ENCODE data around the gene TST. TPM values are rescaled to one million over a fixed set of nuclear protein-coding genes. Genes with fewer than 3 reads are reported as not detected.

The TST gene
- polyA plus RNA-seq, 4 donors = 134 to 526 (median 354) TPM

DNA sequence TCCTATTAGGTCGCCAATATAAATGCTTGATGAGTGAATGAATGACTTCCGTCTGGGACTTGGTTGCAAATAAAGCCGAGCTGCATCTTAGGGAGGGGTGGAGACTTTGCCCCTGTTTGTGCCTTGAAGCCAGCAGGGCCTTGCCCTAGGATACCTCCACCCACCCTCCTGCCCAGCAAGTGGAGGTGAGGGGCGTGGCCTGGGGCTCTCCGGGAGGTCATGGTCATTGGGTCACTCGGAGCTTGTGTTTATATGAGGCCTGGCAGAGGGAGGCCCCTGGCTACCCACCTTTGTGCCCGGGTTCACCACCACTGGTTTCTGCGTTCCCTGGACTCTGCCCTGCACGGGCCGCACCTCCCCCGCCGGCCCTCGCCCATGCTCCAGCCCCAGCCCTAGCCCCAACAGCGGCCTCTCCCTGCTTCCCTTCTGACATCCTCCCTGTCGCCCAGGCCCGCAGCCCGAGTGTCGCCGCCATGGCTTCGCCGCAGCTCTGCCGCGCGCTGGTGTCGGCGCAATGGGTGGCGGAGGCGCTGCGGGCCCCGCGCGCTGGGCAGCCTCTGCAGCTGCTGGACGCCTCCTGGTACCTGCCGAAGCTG is 4.6 kb upstream of the TST start:
- FAIRE-seq = no peak
- peak overlapping the region in 2 of 3 donors; percentile 64 to 75 for H3K4me3 ChIP-seq (ENCODE audit: low read depth in 1 of 3, low read length in 3 of 3)
- DNase-seq = peak; percentile 84 to 94
- H3K4me1 ChIP-seq (ENCODE audit: control insufficient read depth in 3 of 3, insufficient read depth in 2 of 3, low read depth in 1 of 3, low read length in 2 of 3) = peaks cover 0 to 72% (median 0%) of the 10 kb centered on the region in 3 donors
- 45 to 74% (median 73%) methylated on average over 27 to 34 of the region's 34 CpGs for WGBS, 3 donors
- H3K36me3 ChIP-seq (ENCODE audit: control insufficient read depth in 3 of 3, insufficient read depth in 2 of 3, low read depth in 1 of 3, low read length in 3 of 3) = peaks cover 4 to 58% (median 7%) of the 10 kb centered on the region in 3 donors
- no peaks in the 10 kb centered on the region for H3K27me3 ChIP-seq (ENCODE audit: control insufficient read depth in 3 of 3, insufficient read depth in 3 of 3, low read length in 3 of 3)
- H3K27ac ChIP-seq (ENCODE audit: low read depth in 1 of 3, low read length in 2 of 3) = peak overlapping the region; percentile 91 to 99 (median 95)
- no peaks in the 10 kb centered on the region for H3K9me3 ChIP-seq (ENCODE audit: control insufficient read depth in 2 of 2, insufficient read depth in 1 of 2, low read depth in 1 of 2, low read length in 1 of 2)

GRCh38 chr22:37022483-37023337 is 3.5 kb upstream of the TST start:
- FAIRE-seq = no peak
- no peaks in the 10 kb centered on the region for H3K9me3 ChIP-seq (ENCODE audit: control insufficient read depth in 2 of 2, insufficient read depth in 1 of 2, low read depth in 1 of 2, low read length in 1 of 2)
- H3K27me3 ChIP-seq (ENCODE audit: control insufficient read depth in 3 of 3, insufficient read depth in 3 of 3, low read length in 3 of 3) = no peaks in the 10 kb centered on the region
- H3K36me3 ChIP-seq (ENCODE audit: control insufficient read depth in 3 of 3, insufficient read depth in 2 of 3, low read depth in 1 of 3, low read length in 3 of 3) = peaks cover 3 to 56% (median 3%) of the 10 kb centered on the region in 3 donors
- peak overlapping the region; percentile 91 to 99 (median 95) for H3K27ac ChIP-seq (ENCODE audit: low read depth in 1 of 3, low read length in 2 of 3)
- 44 to 70% (median 48%) methylated on average over 16 of the region's 16 CpGs for WGBS, 3 donors
- H3K4me3 ChIP-seq (ENCODE audit: low read depth in 1 of 3, low read length in 3 of 3) = no peak overlapping the region
- DNase-seq = peak in 1 of 2 donors; percentile 45
- H3K4me1 ChIP-seq (ENCODE audit: control insufficient read depth in 3 of 3, insufficient read depth in 2 of 3, low read depth in 1 of 3, low read length in 2 of 3) = peaks cover 0 to 69% (median 7%) of the 10 kb centered on the region in 3 donors

GRCh38 chr22:37021710-37022482 is 2.6 kb upstream of the TST start:
- WGBS, 3 donors = 30 to 55% (median 37%) methylated on average over 13 of the region's 13 CpGs
- DNase-seq = peak in 1 of 2 donors; percentile 59
- no peaks in the 10 kb centered on the region for H3K9me3 ChIP-seq (ENCODE audit: control insufficient read depth in 2 of 2, insufficient read depth in 1 of 2, low read depth in 1 of 2, low read length in 1 of 2)
- H3K36me3 ChIP-seq (ENCODE audit: control insufficient read depth in 3 of 3, insufficient read depth in 2 of 3, low read depth in 1 of 3, low read length in 3 of 3) = peaks cover 0 to 56% (median 0%) of the 10 kb centered on the region in 3 donors
- H3K4me1 ChIP-seq (ENCODE audit: control insufficient read depth in 3 of 3, insufficient read depth in 2 of 3, low read depth in 1 of 3, low read length in 2 of 3) = peaks cover 0 to 69% (median 7%) of the 10 kb centered on the region in 3 donors
- FAIRE-seq = no peak
- no peak overlapping the region for H3K4me3 ChIP-seq (ENCODE audit: low read depth in 1 of 3, low read length in 3 of 3)
- H3K27ac ChIP-seq (ENCODE audit: low read depth in 1 of 3, low read length in 2 of 3) = peak overlapping the region; percentile 91 to 99 (median 95)
- H3K27me3 ChIP-seq (ENCODE audit: control insufficient read depth in 3 of 3, insufficient read depth in 3 of 3, low read length in 3 of 3) = no peaks in the 10 kb centered on the region

DNA sequence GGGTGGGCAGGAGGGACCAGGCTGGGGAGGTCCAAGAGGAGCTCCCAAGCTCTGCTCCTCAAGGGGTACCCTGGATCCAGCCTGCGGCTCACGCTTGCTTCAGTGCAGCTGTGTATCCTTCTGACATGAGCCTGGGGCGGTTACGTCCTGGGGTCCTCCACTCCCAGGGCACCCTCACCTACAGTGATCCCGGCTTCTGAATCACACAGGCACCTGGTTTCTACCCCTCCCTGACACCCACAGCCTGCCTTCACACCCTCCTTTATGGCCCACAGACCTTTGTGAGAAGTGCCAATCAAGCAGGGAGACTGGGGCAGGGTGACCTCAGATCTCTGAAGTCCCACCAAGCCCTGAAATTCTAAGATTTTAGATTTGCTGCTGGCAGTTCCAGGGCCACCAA is 1.8 kb upstream of the TST start:
- Histone ChIP-seq H3K36me3 (ENCODE audit: control insufficient read depth in 3 of 3, insufficient read depth in 2 of 3, low read depth in 1 of 3, low read length in 3 of 3) (peaks cover 0 to 56% (median 0%) of the 10 kb centered on the region in 3 donors), H3K9me3 (ENCODE audit: control insufficient read depth in 2 of 2, insufficient read depth in 1 of 2, low read depth in 1 of 2, low read length in 1 of 2) (no peaks in the 10 kb centered on the region), H3K27ac (ENCODE audit: low read depth in 1 of 3, low read length in 2 of 3) (peak overlapping the region; percentile 33 to 98 (median 95)), H3K4me1 (ENCODE audit: control insufficient read depth in 3 of 3, insufficient read depth in 2 of 3, low read depth in 1 of 3, low read length in 2 of 3) (peaks cover 0 to 71% (median 7%) of the 10 kb centered on the region in 3 donors), H3K27me3 (ENCODE audit: control insufficient read depth in 3 of 3, insufficient read depth in 3 of 3, low read length in 3 of 3) (no peaks in the 10 kb centered on the region), H3K4me3 (ENCODE audit: low read depth in 1 of 3, low read length in 3 of 3) (peak overlapping the region in 1 of 3 donors; percentile 88)
- 37 to 72% (median 47%) methylated on average over 5 of the region's 5 CpGs for WGBS, 3 donors
- FAIRE-seq = no peak
- peak in 1 of 2 donors; percentile 75 for DNase-seq

- H3K4me1 ChIP-seq (ENCODE audit: control insufficient read depth in 3 of 3, insufficient read depth in 2 of 3, low read depth in 1 of 3, low read length in 2 of 3) = peaks cover 0 to 70% (median 7%) of the 10 kb centered on the region in 3 donors
- no peaks in the 10 kb centered on the region for H3K9me3 ChIP-seq (ENCODE audit: control insufficient read depth in 2 of 2, insufficient read depth in 1 of 2, low read depth in 1 of 2, low read length in 1 of 2)
- FAIRE-seq = no peak
Measured at GRCh38 chr22:37020192-37020479, 889 bp upstream of the TST start.

DNA sequence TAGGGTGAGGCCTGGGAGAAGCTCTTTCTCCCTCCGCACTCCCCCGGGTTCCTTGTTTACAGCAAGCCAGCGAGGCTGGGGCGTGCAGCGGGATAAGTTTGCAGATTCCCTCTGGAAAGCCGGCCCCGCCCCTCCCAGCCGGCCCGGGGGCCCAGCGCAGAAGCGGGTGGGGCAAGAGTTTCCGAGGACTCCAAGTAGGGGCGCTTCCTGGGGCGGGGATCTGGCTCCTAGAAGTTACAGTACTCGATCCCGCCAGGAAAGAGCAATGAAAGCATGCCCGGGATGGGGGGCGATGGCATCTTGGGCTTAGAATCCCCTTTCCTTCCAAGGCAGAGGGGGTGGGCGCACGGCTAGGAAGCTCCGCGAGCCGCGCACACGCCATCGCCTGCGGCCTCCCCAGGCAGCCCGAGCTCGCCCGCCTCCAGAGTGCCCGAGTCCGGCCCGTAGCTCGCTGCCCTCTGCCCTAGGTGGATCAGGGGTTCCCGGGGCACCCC is 385 bp downstream of the TST start:
- peak overlapping the region; percentile 72 to 88 (median 81) for H3K4me3 ChIP-seq (ENCODE audit: low read depth in 1 of 3, low read length in 3 of 3)
- H3K36me3 ChIP-seq (ENCODE audit: control insufficient read depth in 3 of 3, insufficient read depth in 2 of 3, low read depth in 1 of 3, low read length in 3 of 3) = peaks cover 0 to 46% (median 0%) of the 10 kb centered on the region in 3 donors
- H3K27ac ChIP-seq (ENCODE audit: low read depth in 1 of 3, low read length in 2 of 3) = peak overlapping the region; percentile 87 to 98 (median 95)
- no peak for FAIRE-seq
- peak; percentile 68 to 87 for DNase-seq
- peaks cover 0 to 66% (median 7%) of the 10 kb centered on the region in 3 donors for H3K4me1 ChIP-seq (ENCODE audit: control insufficient read depth in 3 of 3, insufficient read depth in 2 of 3, low read depth in 1 of 3, low read length in 2 of 3)
- no peaks in the 10 kb centered on the region for H3K9me3 ChIP-seq (ENCODE audit: control insufficient read depth in 2 of 2, insufficient read depth in 1 of 2, low read depth in 1 of 2, low read length in 1 of 2)
- WGBS, 3 donors = 1 to 5% (median 3%) methylated on average over 14 to 35 of the region's 35 CpGs
- no peaks in the 10 kb centered on the region for H3K27me3 ChIP-seq (ENCODE audit: control insufficient read depth in 3 of 3, insufficient read depth in 3 of 3, low read length in 3 of 3)

More at GRCh38 chr22:37020192-37020479, 889 bp upstream of the TST start:
- Histone ChIP-seq H3K27me3 (ENCODE audit: control insufficient read depth in 3 of 3, insufficient read depth in 3 of 3, low read length in 3 of 3) (no peaks in the 10 kb centered on the region), H3K27ac (ENCODE audit: low read depth in 1 of 3, low read length in 2 of 3) (peak overlapping the region; percentile 87 to 98 (median 95)), H3K36me3 (ENCODE audit: control insufficient read depth in 3 of 3, insufficient read depth in 2 of 3, low read depth in 1 of 3, low read length in 3 of 3) (peaks cover 0 to 54% (median 0%) of the 10 kb centered on the region in 3 donors), H3K4me3 (ENCODE audit: low read depth in 1 of 3, low read length in 3 of 3) (peak overlapping the region; percentile 81 to 95 (median 88))
- WGBS, 3 donors = 0 to 4% (median 2%) methylated on average over 5 of the region's 5 CpGs
- peak in 1 of 2 donors; percentile 79 for DNase-seq

GRCh38 chr22:37018086-37018814 is 997 bp downstream of the TST start:
- Histone ChIP-seq H3K27me3 (ENCODE audit: control insufficient read depth in 3 of 3, insufficient read depth in 3 of 3, low read length in 3 of 3) (no peaks in the 10 kb centered on the region), H3K27ac (ENCODE audit: low read depth in 1 of 3, low read length in 2 of 3) (peak overlapping the region; percentile 87 to 98 (median 95)), H3K9me3 (ENCODE audit: control insufficient read depth in 2 of 2, insufficient read depth in 1 of 2, low read depth in 1 of 2, low read length in 1 of 2) (no peaks in the 10 kb centered on the region), H3K4me1 (ENCODE audit: control insufficient read depth in 3 of 3, insufficient read depth in 2 of 3, low read depth in 1 of 3, low read length in 2 of 3) (peaks cover 0 to 60% (median 7%) of the 10 kb centered on the region in 3 donors), H3K4me3 (ENCODE audit: low read depth in 1 of 3, low read length in 3 of 3) (peak overlapping the region; percentile 72 to 88 (median 81)), H3K36me3 (ENCODE audit: control insufficient read depth in 3 of 3, insufficient read depth in 2 of 3, low read depth in 1 of 3, low read length in 3 of 3) (peaks cover 0 to 46% (median 0%) of the 10 kb centered on the region in 3 donors)
- 21 to 51% (median 40%) methylated on average over 45 of the region's 45 CpGs for WGBS, 3 donors
- DNase-seq (peak in 1 of 2 donors; percentile 54), FAIRE-seq (no peak)

All from small intestine (tissue), 7 donors.